Ishikawa (cell line): Measurements from ENCODE around the gene CCDC8.
A peak's percentile ranks its signal among the peaks of the same experiment; 100 is the strongest.

Experiments
- CEBPB ChIP-seq: IDR thresholded peaks from 2 replicates; pipeline ENCODE4 v1.6.1; 2012
- CREB1 ChIP-seq: IDR thresholded peaks from 2 replicates; pipeline ENCODE4 v1.6.1; 2012; ENCODE audit warnings: low read depth
- EGR1 ChIP-seq: IDR thresholded peaks from 2 replicates; pipeline ENCODE4 v1.6.1; 2012
- EP300 ChIP-seq: IDR thresholded peaks from 2 replicates; pipeline ENCODE4 v1.6.1; 2012; ENCODE audit warnings: borderline replicate concordance
- FOXM1 ChIP-seq: IDR thresholded peaks from 2 replicates; pipeline ENCODE4 v1.6.1; 2012; ENCODE audit warnings: low read depth, borderline replicate concordance
- NFIC ChIP-seq: IDR thresholded peaks from 2 replicates; pipeline ENCODE4 v1.6.1; 2012
- RAD21 ChIP-seq: IDR thresholded peaks from 2 replicates; pipeline ENCODE4 v1.6.1; 2012; ENCODE audit warnings: low read depth
- TAF1 ChIP-seq: IDR thresholded peaks from 2 replicates; pipeline ENCODE4 v1.6.1; 2012; ENCODE audit warnings: low read depth, mild to moderate bottlenecking
- TCF12 ChIP-seq: IDR thresholded peaks from 2 replicates; pipeline ENCODE4 v1.6.1; 2012; ENCODE audit warnings: low read depth
- TEAD4 ChIP-seq: IDR thresholded peaks from 2 replicates; pipeline ENCODE4 v1.6.1; 2012
- YY1 ChIP-seq: IDR thresholded peaks from 2 replicates; pipeline ENCODE4 v1.6.1; 2012; ENCODE audit warnings: low read depth
- ZBTB7A ChIP-seq: IDR thresholded peaks from 2 replicates; pipeline ENCODE4 v1.6.1; 2012; ENCODE audit warnings: low read depth
- TF ChIP-seq, protein P1 (sequence below): IDR thresholded peaks from 2 replicates; pipeline ENCODE4 v1.6.1; 2012
- TF ChIP-seq, protein P2 (sequence below): IDR thresholded peaks from 2 replicates; pipeline ENCODE4 v1.6.1; 2012
- TF ChIP-seq, protein P3 (sequence below): IDR thresholded peaks from 2 replicates; pipeline ENCODE4 v1.6.1; 2012; ENCODE audit warnings: low read depth, mild to moderate bottlenecking

CCDC8 gene

DNA sequence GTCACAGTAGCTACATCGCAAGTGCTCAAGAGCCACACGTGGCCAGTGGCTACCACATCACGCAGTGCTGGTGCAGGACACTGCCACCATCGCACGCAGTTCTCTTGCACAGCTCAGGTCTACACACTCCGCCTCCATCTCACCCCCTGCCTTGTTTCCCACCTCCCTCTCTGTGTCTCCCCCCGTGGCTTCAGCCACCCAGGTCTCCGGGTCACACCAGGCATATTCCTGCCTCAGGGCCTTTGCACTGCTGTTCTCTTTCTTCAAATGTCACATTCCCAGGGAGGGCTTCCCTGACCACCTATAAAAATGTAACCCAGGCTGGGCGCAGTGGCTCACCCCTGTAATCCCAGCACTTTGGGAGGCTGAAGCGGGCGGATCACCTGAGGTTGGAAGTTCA lies 10.6 kb downstream of the CCDC8 start:
- TF ChIP-seq EGR1 (no peak), FOXM1 (no peak), YY1 (no peak), EP300 (no peak), CREB1 (no peak), RAD21 (no peak), TAF1 (no peak), NFIC (no peak), ZBTB7A (no peak)
- TF ChIP-seq, protein P1, sequence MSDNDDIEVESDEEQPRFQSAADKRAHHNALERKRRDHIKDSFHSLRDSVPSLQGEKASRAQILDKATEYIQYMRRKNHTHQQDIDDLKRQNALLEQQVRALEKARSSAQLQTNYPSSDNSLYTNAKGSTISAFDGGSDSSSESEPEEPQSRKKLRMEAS, result no peak
- TF ChIP-seq, protein P2, sequence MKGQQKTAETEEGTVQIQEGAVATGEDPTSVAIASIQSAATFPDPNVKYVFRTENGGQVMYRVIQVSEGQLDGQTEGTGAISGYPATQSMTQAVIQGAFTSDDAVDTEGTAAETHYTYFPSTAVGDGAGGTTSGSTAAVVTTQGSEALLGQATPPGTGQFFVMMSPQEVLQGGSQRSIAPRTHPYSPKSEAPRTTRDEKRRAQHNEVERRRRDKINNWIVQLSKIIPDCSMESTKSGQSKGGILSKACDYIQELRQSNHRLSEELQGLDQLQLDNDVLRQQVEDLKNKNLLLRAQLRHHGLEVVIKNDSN, result no peak

DNA sequence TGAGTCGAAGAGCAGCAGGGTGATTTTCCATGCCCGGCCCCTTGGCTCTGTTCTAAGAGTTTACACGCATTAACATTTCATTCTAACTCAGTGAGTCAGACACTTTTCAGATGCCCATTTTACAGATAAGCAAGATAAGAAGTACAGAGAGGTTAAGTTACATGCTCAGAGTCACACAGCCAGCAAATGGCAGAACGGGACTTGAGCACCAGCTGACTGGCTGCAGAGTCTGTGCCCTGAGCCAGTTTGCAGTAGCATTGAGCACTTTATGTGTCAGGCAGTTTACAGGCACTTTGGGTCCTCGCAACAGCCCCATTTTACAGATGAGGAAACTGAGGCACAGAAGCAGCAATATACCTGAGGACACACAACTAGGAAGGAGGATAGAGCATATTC lies 19.0 kb downstream of the CCDC8 start:
- no peak for TF ChIP-seq FOXM1
- no peak for TF ChIP-seq YY1
- no peak for TF ChIP-seq EGR1
- no peak for TF ChIP-seq TCF12
- TF ChIP-seq RAD21, result no peak
- no peak for TF ChIP-seq NFIC
- TF ChIP-seq CREB1, result no peak
- no peak for TF ChIP-seq TEAD4

DNA sequence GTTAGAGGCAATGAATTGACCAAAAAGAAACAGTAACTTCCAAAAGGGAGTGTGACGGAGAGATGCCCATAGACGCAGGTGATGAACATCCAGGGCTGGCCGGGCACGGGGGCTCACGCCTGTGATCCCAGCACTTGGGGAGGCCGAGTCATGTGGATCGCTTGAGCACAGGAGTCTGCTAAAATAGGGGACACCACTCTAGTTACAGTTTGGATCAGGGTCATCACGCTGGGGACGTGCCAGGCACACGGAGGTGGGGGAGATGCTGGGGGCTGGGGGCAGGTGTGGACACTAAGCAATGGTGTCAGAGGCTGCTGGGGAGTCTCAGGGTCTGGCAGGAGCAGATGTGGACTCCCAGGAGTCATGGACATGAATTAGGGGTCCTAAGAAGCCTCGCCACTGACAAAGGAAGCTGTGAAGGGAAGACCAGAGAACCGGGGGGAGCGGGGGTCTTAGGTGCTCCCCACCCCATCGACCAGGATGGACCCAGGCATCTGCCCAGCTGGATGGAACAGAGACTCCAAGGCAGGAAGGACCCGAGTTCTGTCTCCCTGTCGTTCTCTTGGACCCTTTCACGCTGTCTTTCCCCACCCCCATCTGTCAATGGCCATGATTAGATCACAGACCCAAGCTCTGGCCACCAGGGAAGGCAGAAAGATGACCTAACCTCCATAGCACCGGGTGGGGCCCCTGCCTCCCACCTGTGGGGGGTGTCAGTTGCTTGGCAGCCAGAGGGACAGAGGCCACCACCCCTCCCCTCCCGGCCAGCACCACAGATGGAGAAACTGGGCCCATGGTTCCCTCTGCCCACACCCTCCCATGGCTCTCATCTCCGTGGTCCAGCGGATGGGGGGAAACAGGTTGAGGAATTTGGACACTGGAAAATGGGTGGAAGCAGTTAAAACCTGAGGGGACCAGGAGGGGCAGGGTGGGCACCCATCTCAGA lies 19.6 kb downstream of the CCDC8 start:
- TF ChIP-seq EGR1 (no peak), ZBTB7A (0 out of 2 replicates have a peak, but pooled peaks have one; percentile 31)

DNA sequence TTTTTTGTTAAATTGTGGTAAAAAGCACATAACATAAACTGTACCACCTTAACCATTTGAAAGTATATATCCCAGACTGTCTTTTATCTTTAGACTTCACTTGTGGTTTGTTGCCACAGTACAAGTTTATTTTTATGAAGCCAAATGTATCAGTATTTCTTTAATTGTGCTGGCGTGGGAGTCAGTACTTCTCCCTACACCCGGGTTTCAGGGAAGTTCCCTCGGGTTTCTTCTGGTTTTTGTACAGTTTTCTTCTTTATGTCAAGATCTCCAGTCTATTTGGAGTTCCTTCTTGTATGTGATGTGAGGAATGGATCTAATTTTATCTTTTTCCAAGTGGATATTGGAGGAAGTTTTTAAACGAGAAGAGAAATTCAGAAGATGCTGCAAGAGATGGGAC lies 20.5 kb downstream of the CCDC8 start:
- TF ChIP-seq TEAD4 (no peak), YY1 (no peak), TCF12 (no peak), EP300 (no peak), FOXM1 (no peak), CEBPB (no peak), EGR1 (no peak), CREB1 (no peak), TAF1 (no peak), ZBTB7A (no peak), RAD21 (no peak)
- TF ChIP-seq, protein P2, result no peak
- TF ChIP-seq, protein P3, sequence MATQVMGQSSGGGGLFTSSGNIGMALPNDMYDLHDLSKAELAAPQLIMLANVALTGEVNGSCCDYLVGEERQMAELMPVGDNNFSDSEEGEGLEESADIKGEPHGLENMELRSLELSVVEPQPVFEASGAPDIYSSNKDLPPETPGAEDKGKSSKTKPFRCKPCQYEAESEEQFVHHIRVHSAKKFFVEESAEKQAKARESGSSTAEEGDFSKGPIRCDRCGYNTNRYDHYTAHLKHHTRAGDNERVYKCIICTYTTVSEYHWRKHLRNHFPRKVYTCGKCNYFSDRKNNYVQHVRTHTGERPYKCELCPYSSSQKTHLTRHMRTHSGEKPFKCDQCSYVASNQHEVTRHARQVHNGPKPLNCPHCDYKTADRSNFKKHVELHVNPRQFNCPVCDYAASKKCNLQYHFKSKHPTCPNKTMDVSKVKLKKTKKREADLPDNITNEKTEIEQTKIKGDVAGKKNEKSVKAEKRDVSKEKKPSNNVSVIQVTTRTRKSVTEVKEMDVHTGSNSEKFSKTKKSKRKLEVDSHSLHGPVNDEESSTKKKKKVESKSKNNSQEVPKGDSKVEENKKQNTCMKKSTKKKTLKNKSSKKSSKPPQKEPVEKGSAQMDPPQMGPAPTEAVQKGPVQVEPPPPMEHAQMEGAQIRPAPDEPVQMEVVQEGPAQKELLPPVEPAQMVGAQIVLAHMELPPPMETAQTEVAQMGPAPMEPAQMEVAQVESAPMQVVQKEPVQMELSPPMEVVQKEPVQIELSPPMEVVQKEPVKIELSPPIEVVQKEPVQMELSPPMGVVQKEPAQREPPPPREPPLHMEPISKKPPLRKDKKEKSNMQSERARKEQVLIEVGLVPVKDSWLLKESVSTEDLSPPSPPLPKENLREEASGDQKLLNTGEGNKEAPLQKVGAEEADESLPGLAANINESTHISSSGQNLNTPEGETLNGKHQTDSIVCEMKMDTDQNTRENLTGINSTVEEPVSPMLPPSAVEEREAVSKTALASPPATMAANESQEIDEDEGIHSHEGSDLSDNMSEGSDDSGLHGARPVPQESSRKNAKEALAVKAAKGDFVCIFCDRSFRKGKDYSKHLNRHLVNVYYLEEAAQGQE, result no peak
- TF ChIP-seq, protein P1, result no peak

DNA sequence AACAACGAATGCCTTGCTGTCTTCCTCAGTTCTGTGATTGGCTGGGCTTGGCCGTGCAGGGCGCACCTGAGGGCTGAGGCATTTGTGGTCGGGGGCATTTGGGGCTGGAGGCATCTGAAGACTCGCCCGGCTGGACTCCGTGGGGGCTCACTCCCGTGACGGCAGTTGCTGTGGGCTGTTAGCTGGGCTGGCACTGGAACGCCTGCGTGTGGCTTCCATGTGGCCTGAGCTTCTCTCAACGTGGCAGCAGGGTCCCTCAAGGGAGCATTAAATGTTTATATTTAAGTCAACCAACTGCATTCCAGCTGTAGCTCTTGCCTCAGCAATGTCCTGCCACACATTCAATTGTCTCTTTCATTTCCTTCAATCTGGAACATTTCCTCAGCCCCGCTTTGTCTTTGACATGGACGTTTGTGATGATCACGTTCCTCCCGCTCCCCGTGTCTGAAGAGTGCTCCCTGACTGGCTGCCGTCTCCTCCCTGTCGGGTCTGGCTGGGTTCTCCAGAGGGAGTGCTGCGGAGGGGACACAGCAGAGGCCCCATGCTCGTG lies 21.0 kb downstream of the CCDC8 start:
- TF ChIP-seq, protein P2, result no peak
- TF ChIP-seq CREB1, result no peak
- TF ChIP-seq, protein P1, result no peak
- no peak for TF ChIP-seq NFIC
- no peak for TF ChIP-seq RAD21
- TF ChIP-seq EGR1, result no peak
- no peak for TF ChIP-seq TCF12
- no peak for TF ChIP-seq YY1
- no peak for TF ChIP-seq TEAD4
- TF ChIP-seq, protein P3, result no peak
- no peak for TF ChIP-seq FOXM1
- TF ChIP-seq ZBTB7A, result no peak
- no peak for TF ChIP-seq CEBPB
- TF ChIP-seq TAF1, result no peak
- no peak for TF ChIP-seq EP300
